Memory B cell (primary cell): ENCODE measurements around the gene TMEM255B.

ENCODE experiments used
- ATAC-seq: fragments of 150-1000 bp; cut with Tn5 transposase; 2 replicates; pipeline ENCODE4 v1.10.0; 2021; ENCODE audit warnings: low read depth, mild to moderate bottlenecking, moderate library complexity
- DNase-seq, 2 donors: peaks; one replicate each; pipeline ENCODE4 v3.0.0; 2022; ENCODE audit warnings: low spot score in 2 of 2
- H3K27ac Mint-ChIP-seq: one replicate; pipeline ENCODE4 v1.8.0; 2022; ENCODE audit warnings: mild to moderate bottlenecking, moderate library complexity, mixed read lengths
- H3K27me3 Mint-ChIP-seq: one replicate; pipeline ENCODE4 v1.8.0; 2022; ENCODE audit warnings: mixed read lengths
- H3K36me3 Mint-ChIP-seq: one replicate; pipeline ENCODE4 v1.8.0; 2022; ENCODE audit warnings: mild to moderate bottlenecking, mixed read lengths
- H3K4me1 Mint-ChIP-seq: one replicate; pipeline ENCODE4 v1.8.0; 2022; ENCODE audit warnings: mixed read lengths
- H3K4me3 Mint-ChIP-seq: one replicate; pipeline ENCODE4 v1.8.0; 2022; ENCODE audit warnings: mild to moderate bottlenecking, moderate library complexity, mixed read lengths
- H3K9me3 Mint-ChIP-seq: one replicate; pipeline ENCODE4 v1.8.0; 2022; ENCODE audit warnings: mixed read lengths

TMEM255B gene

GRCh38 chr13:113851826-113852535 is 93.0 kb downstream of the TMEM255B start:
- ATAC-seq, result no peak
- Mint-ChIP-seq H3K27ac (no peak overlapping the region), H3K27me3 (peaks cover 4% of the 10 kb centered on the region), H3K4me3 (no peak overlapping the region), H3K9me3 (no peaks in the 10 kb centered on the region), H3K36me3 (no peaks in the 10 kb centered on the region), H3K4me1 (peaks cover 8% of the 10 kb centered on the region)
- DNase-seq, result no peak

- Mint-ChIP-seq H3K36me3 (no peaks in the 10 kb centered on the region), H3K4me3 (no peak overlapping the region), H3K9me3 (no peaks in the 10 kb centered on the region), H3K4me1 (peaks cover 8% of the 10 kb centered on the region), H3K27me3 (peaks cover 4% of the 10 kb centered on the region), H3K27ac (no peak overlapping the region)
- no peak for DNase-seq
- ATAC-seq, result no peak
Observed at GRCh38 chr13:113852536-113853517, 93.8 kb downstream of the TMEM255B start.

- no peak for ATAC-seq
- peaks cover 8% of the 10 kb centered on the region for H3K4me1 Mint-ChIP-seq
- no peak overlapping the region for H3K4me3 Mint-ChIP-seq
- H3K36me3 Mint-ChIP-seq, result no peaks in the 10 kb centered on the region
- H3K27me3 Mint-ChIP-seq, result peaks cover 11% of the 10 kb centered on the region
- H3K27ac Mint-ChIP-seq, result no peak overlapping the region
- DNase-seq, result no peak
- H3K9me3 Mint-ChIP-seq, result no peaks in the 10 kb centered on the region
Observed at GRCh38 chr13:113853518-113854237, 94.7 kb downstream of the TMEM255B start.

DNA sequence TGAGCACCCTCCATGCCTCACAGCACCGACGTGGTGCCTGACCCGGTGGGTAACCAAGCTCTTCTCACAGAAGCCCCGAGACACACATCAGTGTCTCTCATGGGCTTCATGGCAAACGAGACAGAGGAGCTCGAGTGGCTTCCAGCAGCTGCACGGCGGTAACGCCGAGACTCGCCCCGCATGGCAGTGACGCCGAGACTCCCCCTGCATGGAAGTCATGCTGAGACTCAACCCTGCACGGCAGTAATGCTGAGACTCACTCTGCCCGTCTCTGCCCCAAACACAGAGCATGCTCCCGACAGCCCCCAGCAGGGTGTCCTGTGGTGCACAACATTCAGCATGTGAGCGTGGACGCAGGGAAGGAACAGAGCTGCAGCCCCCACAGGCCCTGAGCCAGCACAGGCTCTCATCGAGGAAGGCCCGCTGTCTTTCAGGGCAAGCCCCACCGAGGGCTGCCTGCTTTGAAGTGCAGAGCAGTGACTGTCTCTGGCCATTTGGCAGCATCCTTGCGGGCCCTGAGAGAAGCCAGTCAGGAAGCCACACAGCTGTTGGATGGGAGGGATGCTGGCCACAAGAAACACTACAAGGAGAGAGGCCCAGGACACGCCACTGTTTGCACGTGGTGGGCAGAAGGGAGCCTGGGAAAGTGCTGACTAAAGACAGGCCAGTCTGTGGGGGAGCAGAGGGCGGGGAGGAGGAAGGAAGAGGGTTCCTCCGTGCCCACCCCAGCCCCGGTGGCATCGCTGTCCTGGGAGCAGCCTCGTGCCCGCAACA is 95.4 kb downstream of the TMEM255B start:
- ATAC-seq (no peak), DNase-seq (no peak)
- H3K9me3 Mint-ChIP-seq, result no peaks in the 10 kb centered on the region
- peaks cover 14% of the 10 kb centered on the region for H3K4me1 Mint-ChIP-seq
- peaks cover 15% of the 10 kb centered on the region for H3K27me3 Mint-ChIP-seq
- H3K36me3 Mint-ChIP-seq, result no peaks in the 10 kb centered on the region
- no peak overlapping the region for H3K27ac Mint-ChIP-seq
- H3K4me3 Mint-ChIP-seq, result no peak overlapping the region

DNA sequence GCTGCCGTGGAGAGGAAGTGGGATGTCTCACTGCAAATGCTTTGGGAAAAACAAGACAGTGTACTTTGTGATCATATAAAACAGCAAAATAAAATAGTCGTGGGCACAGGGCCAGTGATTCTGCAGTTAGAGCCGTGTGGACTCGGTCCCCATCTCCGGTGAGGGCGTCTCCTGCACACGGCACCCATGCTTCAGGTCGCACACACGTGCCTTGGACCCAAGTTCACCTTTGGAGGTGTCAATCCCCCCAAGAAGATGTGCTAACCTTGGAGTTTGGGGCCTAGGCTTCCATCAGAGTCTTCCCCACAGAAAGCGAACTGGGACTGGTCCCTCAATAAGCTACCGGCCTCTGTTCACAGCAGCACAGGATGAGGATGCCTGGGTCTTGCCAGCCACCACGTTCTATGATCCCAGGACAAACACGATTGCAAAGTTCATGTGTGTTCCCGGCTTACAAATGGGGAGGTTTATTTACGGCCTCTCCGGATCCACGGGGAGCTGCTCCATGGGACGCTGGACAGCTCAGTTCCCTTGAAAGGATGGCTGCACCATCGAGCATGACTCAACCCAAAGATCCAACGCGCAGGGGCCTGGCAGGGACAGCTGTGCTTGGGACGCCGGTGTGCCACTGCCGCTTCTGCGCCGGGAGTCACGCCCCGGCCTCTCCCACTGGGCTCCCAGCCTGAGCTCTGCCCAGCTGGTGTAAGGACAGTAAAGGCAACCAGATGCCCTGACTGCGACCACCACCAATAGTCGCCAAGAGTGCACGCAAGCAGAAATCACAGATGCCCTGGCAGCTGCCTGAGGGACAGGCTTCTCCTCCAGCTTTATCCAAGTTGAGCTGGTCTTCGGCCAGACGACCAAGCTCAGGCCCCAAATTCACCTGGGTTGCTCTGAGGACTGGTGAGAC is 96.2 kb downstream of the TMEM255B start:
- H3K27me3 Mint-ChIP-seq, result peaks cover 18% of the 10 kb centered on the region
- H3K27ac Mint-ChIP-seq, result no peak overlapping the region
- H3K4me3 Mint-ChIP-seq, result no peak overlapping the region
- ATAC-seq (no peak), DNase-seq (no peak)
- peaks cover 15% of the 10 kb centered on the region for H3K4me1 Mint-ChIP-seq
- H3K36me3 Mint-ChIP-seq, result no peaks in the 10 kb centered on the region
- H3K9me3 Mint-ChIP-seq, result no peaks in the 10 kb centered on the region

- no peaks in the 10 kb centered on the region for H3K9me3 Mint-ChIP-seq
Observed at GRCh38 chr13:113855931-113856715, 97.1 kb downstream of the TMEM255B start.

GRCh38 chr13:113856716-113857065 is 97.7 kb downstream of the TMEM255B start:
- ATAC-seq (no peak), DNase-seq (no peak)
- peaks cover 20% of the 10 kb centered on the region for H3K27me3 Mint-ChIP-seq
- peaks cover 18% of the 10 kb centered on the region for H3K4me1 Mint-ChIP-seq
- H3K36me3 Mint-ChIP-seq, result no peaks in the 10 kb centered on the region
- no peaks in the 10 kb centered on the region for H3K9me3 Mint-ChIP-seq
- H3K27ac Mint-ChIP-seq, result no peak overlapping the region
- no peak overlapping the region for H3K4me3 Mint-ChIP-seq

More at GRCh38 chr13:113855931-113856715, 97.1 kb downstream of the TMEM255B start:
- Mint-ChIP-seq H3K27ac (no peak overlapping the region), H3K4me3 (no peak overlapping the region), H3K27me3 (peaks cover 20% of the 10 kb centered on the region), H3K36me3 (no peaks in the 10 kb centered on the region), H3K4me1 (peaks cover 18% of the 10 kb centered on the region)
- ATAC-seq (no peak), DNase-seq (no peak)

- Mint-ChIP-seq H3K9me3 (no peaks in the 10 kb centered on the region), H3K4me3 (no peak overlapping the region), H3K4me1 (peaks cover 18% of the 10 kb centered on the region), H3K27me3 (peaks cover 25% of the 10 kb centered on the region), H3K36me3 (no peaks in the 10 kb centered on the region), H3K27ac (no peak overlapping the region)
- DNase-seq (no peak), ATAC-seq (no peak)
Observed at GRCh38 chr13:113857531-113858195, 98.6 kb downstream of the TMEM255B start.

- Mint-ChIP-seq H3K4me1 (peaks cover 21% of the 10 kb centered on the region), H3K4me3 (no peak overlapping the region), H3K27me3 (peaks cover 29% of the 10 kb centered on the region), H3K9me3 (no peaks in the 10 kb centered on the region), H3K36me3 (no peaks in the 10 kb centered on the region), H3K27ac (no peak overlapping the region)
- DNase-seq (no peak), ATAC-seq (no peak)
Observed at GRCh38 chr13:113859311-113860050, 100.5 kb downstream of the TMEM255B start.

DNA sequence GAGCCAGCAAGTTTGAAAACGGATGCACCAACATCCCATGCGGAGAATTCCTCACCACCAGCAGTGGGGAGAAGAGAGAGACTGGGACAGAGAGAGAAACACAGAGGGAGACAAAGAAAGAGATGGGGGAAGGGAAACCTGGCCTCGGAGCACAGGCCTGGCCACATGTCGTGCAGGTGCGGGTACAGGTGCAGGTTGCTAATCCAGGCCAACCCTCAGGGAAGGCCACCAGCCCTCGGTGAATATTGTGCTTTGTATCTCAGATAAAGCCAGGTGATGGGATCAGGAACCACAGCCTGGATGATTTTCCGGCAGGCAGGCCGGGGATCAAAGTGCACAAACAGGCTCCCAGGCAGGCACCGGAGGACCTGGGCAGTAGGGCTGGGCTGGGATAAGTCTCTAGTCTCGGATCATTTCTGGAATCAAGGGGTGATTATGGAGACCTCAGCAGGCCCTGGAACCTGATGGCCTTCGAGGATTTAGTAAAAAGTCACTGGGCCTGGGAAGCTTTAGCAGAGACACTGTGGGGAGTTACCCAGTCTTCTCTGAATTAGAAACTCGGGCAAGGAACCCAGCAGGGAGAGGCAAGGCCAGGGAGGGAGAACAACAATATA is 101.1 kb downstream of the TMEM255B start:
- Mint-ChIP-seq H3K4me1 (peaks cover 20% of the 10 kb centered on the region), H3K9me3 (no peaks in the 10 kb centered on the region), H3K36me3 (no peaks in the 10 kb centered on the region), H3K4me3 (no peak overlapping the region), H3K27ac (no peak overlapping the region), H3K27me3 (peaks cover 34% of the 10 kb centered on the region)
- no peak for ATAC-seq
- DNase-seq, result no peak
